Uterus (tissue), 4 donors: ENCODE data around the gene FOXN3. TPM values are rescaled to one million over a fixed set of nuclear protein-coding genes. Genes with fewer than 3 reads are reported as not detected.
"Not testable (repeated sequence)": the region's sequence is repeated elsewhere in the genome, so short reads cannot be mapped to it uniquely, and the experiment has no call there.

Experiments
- DNase-seq, 2 donors: peaks; one replicate each; pipeline ENCODE4 v3.0.0-alpha.2; 2019 to 2020
- H3K27ac ChIP-seq, 2 donors: fragments of 200-600 bp; sonication (generic); 1 replicate in 1 of 2; 2 replicates in 1 of 2; pipeline ENCODE4 v1.5.1; 2016 to 2018
- H3K27me3 ChIP-seq, 2 donors: fragments of 200-600 bp; sonication (generic); one replicate each; pipeline ENCODE4 v1.5.1; 2018 to 2019; ENCODE audit warnings: control low read depth in 1 of 2
- H3K36me3 ChIP-seq, 2 donors: fragments of 200-600 bp; sonication (generic); one replicate each; pipeline ENCODE4 v1.5.1; 2019; ENCODE audit warnings: control low read depth in 1 of 2
- H3K4me1 ChIP-seq, 2 donors: fragments of 200-600 bp; sonication (generic); one replicate each; pipeline ENCODE4 v1.5.1; 2018 to 2019; ENCODE audit warnings: control low read depth in 1 of 2
- H3K4me3 ChIP-seq, 2 donors: fragments of 200-600 bp; sonication (generic); 1 replicate in 1 of 2; 2 replicates in 1 of 2; pipeline ENCODE4 v1.5.1; 2018 to 2019; ENCODE audit warnings: mild to moderate bottlenecking in 1 of 2
- H3K9me3 ChIP-seq, 2 donors: fragments of 200-600 bp; sonication (generic); one replicate each; pipeline ENCODE4 v1.5.1; 2019; ENCODE audit warnings: control low read depth in 1 of 2
- POLR2A ChIP-seq, 2 donors: fragments of 450-650 bp; IDR thresholded peaks; one replicate each; pipeline ENCODE4 v1.6.1; 2016; ENCODE audit warnings: antibody characterized with exemption in 2 of 2, mild to moderate bottlenecking in 1 of 2, moderate library complexity in 1 of 2
- intact Hi-C: fragments of 100-400 bp; cut with DNase I; formaldehyde crosslinking; loops from one replicate; pipeline ENCODE4 v1.15.1; 2023; ENCODE audit warnings: low total_unique reads
- total RNA-seq, 4 donors: library from RNA; depleted of rRNA in 3 of 4; stranded (reverse); fragments of >200 nt in 3 of 4; gene quantifications; one replicate each; pipeline versions ENCODE4 v1.1.0 to v1.2.4, GENCODE V29; 2014 to 2023
- TF ChIP-seq, protein P1 (sequence below), 4 experiments: fragments of 200-600 bp in 2 of 4; fragments of 450-650 bp in 2 of 4; sonication (generic) in 2 of 4; IDR thresholded peaks; one replicate each; pipeline ENCODE4 v1.5.1; 2016 to 2019; ENCODE audit warnings: antibody characterized with exemption in 4 of 4, mild to moderate bottlenecking in 2 of 4, moderate library complexity in 1 of 4
- donor health status: DM: yes; HTN: yes; CAD: no.

Gene FOXN3
- total RNA-seq, 4 donors from 2014 or later, result 37.7 to 103 (median 74.9) TPM

DNA sequence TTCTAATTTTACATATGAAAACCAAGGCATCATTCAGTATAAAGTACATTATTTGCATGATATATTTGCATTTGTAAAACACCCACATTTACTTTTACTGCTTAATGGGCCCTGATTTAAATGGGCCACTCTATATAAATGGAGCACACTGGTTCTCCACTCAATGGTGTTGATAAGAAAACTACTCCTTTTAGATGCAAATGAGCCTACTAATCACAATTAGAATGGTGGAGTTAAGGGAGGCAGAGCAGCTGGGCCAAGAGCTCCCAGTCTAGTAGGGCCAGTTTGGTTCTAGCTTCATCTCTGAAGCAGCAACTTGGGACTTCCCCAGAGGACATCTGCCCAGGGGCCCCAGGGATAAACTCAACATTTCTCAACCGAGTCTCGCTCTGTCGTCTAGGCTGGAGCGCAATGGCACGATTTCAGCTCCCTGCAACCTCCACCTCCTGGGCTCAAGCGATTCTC is 120.7 kb downstream of the FOXN3 start:
- intact Hi-C loops, result no loop called here
- Histone ChIP-seq H3K4me1 (no peaks in the 10 kb centered on the region), H3K4me3 (no peak overlapping the region), H3K9me3 (no peaks in the 10 kb centered on the region), H3K27ac (no peak overlapping the region), H3K36me3 (no peaks in the 10 kb centered on the region), H3K27me3 (no peaks in the 10 kb centered on the region)
- TF ChIP-seq POLR2A (IDR thresholded peaks at IDR 0.05), result no peak
- TF ChIP-seq, protein P1, sequence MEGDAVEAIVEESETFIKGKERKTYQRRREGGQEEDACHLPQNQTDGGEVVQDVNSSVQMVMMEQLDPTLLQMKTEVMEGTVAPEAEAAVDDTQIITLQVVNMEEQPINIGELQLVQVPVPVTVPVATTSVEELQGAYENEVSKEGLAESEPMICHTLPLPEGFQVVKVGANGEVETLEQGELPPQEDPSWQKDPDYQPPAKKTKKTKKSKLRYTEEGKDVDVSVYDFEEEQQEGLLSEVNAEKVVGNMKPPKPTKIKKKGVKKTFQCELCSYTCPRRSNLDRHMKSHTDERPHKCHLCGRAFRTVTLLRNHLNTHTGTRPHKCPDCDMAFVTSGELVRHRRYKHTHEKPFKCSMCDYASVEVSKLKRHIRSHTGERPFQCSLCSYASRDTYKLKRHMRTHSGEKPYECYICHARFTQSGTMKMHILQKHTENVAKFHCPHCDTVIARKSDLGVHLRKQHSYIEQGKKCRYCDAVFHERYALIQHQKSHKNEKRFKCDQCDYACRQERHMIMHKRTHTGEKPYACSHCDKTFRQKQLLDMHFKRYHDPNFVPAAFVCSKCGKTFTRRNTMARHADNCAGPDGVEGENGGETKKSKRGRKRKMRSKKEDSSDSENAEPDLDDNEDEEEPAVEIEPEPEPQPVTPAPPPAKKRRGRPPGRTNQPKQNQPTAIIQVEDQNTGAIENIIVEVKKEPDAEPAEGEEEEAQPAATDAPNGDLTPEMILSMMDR (IDR thresholded peaks at IDR 0.05), result no peak
- no peak for DNase-seq

DNA sequence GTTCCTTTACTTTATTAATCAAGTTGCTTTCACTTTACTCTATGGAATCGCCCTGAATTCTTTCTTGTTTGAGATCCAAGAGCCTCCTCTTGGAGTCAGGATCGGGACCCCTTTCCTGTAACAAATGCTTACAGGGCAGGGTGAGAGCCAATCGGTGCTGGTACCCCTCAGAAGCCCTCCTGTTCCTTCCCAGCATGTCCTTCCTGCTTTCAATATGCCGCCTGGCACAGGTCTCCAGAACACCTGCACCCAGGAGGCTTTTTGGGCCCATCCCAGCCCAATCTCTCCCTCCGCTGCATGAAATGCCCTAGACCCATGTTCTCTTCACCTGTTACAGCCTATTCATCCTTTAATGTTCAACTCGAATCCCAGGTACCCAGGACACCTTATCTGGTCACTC is 122.2 kb downstream of the FOXN3 start:
- no peak for DNase-seq
- Histone ChIP-seq H3K4me1 (no peaks in the 10 kb centered on the region), H3K27ac (no peak overlapping the region), H3K36me3 (no peaks in the 10 kb centered on the region), H3K27me3 (no peaks in the 10 kb centered on the region), H3K4me3 (no peak overlapping the region), H3K9me3 (no peaks in the 10 kb centered on the region)
- intact Hi-C loops, result no loop called here
- TF ChIP-seq POLR2A (IDR thresholded peaks at IDR 0.05), result no peak
- TF ChIP-seq, protein P1 (IDR thresholded peaks at IDR 0.05), result no peak

DNA sequence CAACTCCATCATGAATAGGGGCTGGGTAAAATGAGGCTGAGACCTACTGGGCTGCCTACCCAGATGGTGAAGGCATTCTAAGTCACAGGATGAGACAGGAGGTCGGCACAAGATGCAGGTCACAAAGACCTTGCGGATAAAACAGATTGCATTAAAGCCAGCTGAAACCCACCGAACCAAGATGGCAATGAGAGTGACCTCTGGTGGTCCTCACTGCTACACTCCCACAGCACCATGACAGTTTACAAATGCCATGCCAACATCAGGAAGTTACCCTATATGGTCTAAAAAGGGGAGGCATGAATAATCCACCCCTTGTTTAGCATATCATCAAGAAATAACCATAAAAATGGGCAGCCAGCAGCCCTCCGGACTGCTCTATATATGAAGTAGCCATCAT is 122.6 kb downstream of the FOXN3 start:
- H3K27ac ChIP-seq, DNase-seq, intact Hi-C loops, H3K36me3 ChIP-seq, H3K4me3 ChIP-seq, H3K4me1 ChIP-seq, H3K27me3 ChIP-seq, H3K9me3 ChIP-seq: not testable (repeated sequence)

DNA sequence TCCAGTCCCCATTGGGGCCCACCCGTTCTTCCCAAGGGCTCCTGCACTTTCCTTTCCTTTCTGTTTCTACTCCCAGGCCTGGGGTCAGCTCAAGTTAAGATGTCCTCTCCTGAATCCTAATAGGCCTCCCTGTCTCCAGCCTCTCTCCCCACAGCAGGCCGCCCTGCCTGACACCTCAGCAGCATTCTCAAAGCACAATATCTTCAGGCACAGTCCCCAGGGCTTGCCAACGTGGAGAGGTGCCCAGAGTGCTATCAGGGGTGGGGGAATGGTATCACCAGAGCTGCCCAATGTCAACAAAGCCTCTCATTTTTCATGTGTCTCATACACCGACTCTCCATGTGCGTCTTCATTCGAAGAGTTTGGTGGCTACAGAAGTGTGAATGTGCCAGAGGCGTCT is 123.0 kb downstream of the FOXN3 start:
- H3K27me3 ChIP-seq, result no peaks in the 10 kb centered on the region

DNA sequence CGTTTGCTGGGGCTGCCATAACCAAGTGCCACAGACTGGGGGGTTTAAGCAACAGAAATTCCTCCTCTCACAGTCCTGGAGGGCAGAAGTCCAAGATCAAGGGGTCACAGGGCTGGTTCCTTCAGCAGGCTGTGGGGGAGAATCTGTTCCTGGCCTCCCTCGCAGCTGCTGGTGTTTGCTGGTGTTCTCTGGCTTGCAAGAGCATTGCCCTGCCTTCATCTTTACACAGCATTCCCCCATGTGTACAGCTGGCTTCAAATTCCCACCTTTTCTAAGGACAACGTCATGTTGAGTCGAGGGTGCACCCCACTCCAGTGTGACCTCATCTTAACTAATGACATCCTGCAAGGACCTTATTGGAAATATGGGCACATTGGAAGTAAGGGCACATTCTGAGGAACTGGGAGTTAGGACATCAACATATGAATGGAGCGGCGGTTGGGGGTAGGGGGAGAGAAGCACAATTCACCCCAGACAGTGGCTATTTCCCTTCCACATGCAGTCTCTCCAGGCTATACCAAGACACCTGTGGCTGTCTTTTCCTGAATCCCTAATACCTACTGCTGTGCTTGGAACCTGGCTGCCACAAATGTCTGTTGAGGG is 123.6 kb downstream of the FOXN3 start:
- H3K27ac ChIP-seq, result no peak overlapping the region
- intact Hi-C loops, result no loop called here
- no peaks in the 10 kb centered on the region for H3K4me1 ChIP-seq
- H3K4me3 ChIP-seq, result no peak overlapping the region
- no peaks in the 10 kb centered on the region for H3K27me3 ChIP-seq
- no peaks in the 10 kb centered on the region for H3K9me3 ChIP-seq
- no peaks in the 10 kb centered on the region for H3K36me3 ChIP-seq
- TF ChIP-seq, protein P1 (IDR thresholded peaks at IDR 0.05), result no peak
- TF ChIP-seq POLR2A (IDR thresholded peaks at IDR 0.05), result no peak
- DNase-seq, result no peak

More for the DNA sequence above, 123.0 kb downstream of the FOXN3 start:
- DNase-seq, result no peak
- H3K9me3 ChIP-seq, result no peaks in the 10 kb centered on the region
- no peaks in the 10 kb centered on the region for H3K4me1 ChIP-seq
- no peak overlapping the region for H3K4me3 ChIP-seq
- H3K27ac ChIP-seq, result no peak overlapping the region
- H3K36me3 ChIP-seq, result no peaks in the 10 kb centered on the region
- TF ChIP-seq, protein P1 (IDR thresholded peaks at IDR 0.05), result no peak
- TF ChIP-seq POLR2A (IDR thresholded peaks at IDR 0.05), result no peak
- intact Hi-C loops, result no loop called here
